ENCODE data around the gene MRPS2.

GRCh38 chr9:135520916-135521607 lies 20.6 kb downstream of the MRPS2 start, which contains the start of gene LCN1:
- no peak for TF ChIP-seq CTCF (conservative IDR thresholded peaks at IDR 0.05; ENCODE audit: low read depth, low read length)
- TF ChIP-seq POLR2A (IDR thresholded peaks at IDR 0.05; ENCODE audit: low read depth, low read length): no peak
- TF ChIP-seq SMC3 (IDR thresholded peaks at IDR 0.05; ENCODE audit: low read depth, low read length): no peak
- no peak for TF ChIP-seq MAZ (IDR thresholded peaks at IDR 0.05; ENCODE audit: borderline replicate concordance, low read depth, low read length)
- TF ChIP-seq CEBPB (IDR thresholded peaks at IDR 0.05; ENCODE audit: low read depth, low read length): no peak
- no peak for TF ChIP-seq BHLHE40 (IDR thresholded peaks at IDR 0.05; ENCODE audit: low read depth, low read length)
- no peak for TF ChIP-seq MAFK (IDR thresholded peaks at IDR 0.05; ENCODE audit: low read depth, low read length)
- TF ChIP-seq, protein P1, sequence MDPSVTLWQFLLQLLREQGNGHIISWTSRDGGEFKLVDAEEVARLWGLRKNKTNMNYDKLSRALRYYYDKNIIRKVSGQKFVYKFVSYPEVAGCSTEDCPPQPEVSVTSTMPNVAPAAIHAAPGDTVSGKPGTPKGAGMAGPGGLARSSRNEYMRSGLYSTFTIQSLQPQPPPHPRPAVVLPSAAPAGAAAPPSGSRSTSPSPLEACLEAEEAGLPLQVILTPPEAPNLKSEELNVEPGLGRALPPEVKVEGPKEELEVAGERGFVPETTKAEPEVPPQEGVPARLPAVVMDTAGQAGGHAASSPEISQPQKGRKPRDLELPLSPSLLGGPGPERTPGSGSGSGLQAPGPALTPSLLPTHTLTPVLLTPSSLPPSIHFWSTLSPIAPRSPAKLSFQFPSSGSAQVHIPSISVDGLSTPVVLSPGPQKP (IDR thresholded peaks at IDR 0.05; ENCODE audit: borderline replicate concordance, low read depth, low read length): no peak
- no peak for TF ChIP-seq MXI1 (IDR thresholded peaks at IDR 0.05; ENCODE audit: borderline replicate concordance, low read depth, low read length)
